Heart right ventricle (tissue), 16 donors: ENCODE results near the gene SLC16A1. TPM values are rescaled to one million over a fixed set of nuclear protein-coding genes. Genes with fewer than 3 reads are reported as not detected.

Source experiments
- ATAC-seq, 8 donors: fragments of 200-7000 bp; cut with Tn5 transposase; one replicate each; pipeline ENCODE4 v1.9.1; 2020; ENCODE audit warnings: mild to moderate bottlenecking in 8 of 8, moderate library complexity in 8 of 8, moderate number of reproducible peaks in 1 of 8
- DNase-seq, 2 donors: peaks; one replicate each; pipeline ENCODE4 v3.0.0-alpha.2; 2020
- H3K27ac ChIP-seq, 10 donors: fragments of 200-600 bp; sonication (generic) in 2 of 10; one replicate each; pipeline versions ENCODE4 v1.5.0 to v1.8.0; 2020 to 2022; ENCODE audit warnings: mild to moderate bottlenecking in 3 of 10
- H3K27me3 ChIP-seq, 7 donors: fragments of 200-600 bp; one replicate each; pipeline ENCODE4 v1.8.0; 2021 to 2022; ENCODE audit warnings: mild to moderate bottlenecking in 2 of 7
- H3K36me3 ChIP-seq, 9 donors: fragments of 200-600 bp; sonication (generic) in 1 of 9; one replicate each; pipeline versions ENCODE4 v1.5.0 to v1.8.0; 2020 to 2022; ENCODE audit warnings: mild to moderate bottlenecking in 2 of 9
- H3K4me1 ChIP-seq, 9 donors: fragments of 200-600 bp; sonication (generic) in 1 of 9; one replicate each; pipeline versions ENCODE4 v1.5.0 to v1.8.0; 2020 to 2022; ENCODE audit warnings: mild to moderate bottlenecking in 4 of 9
- H3K4me3 ChIP-seq, 10 donors: fragments of 200-600 bp; sonication (generic) in 2 of 10; one replicate each; pipeline versions ENCODE4 v1.5.0 to v1.8.0; 2020 to 2022; ENCODE audit warnings: mild to moderate bottlenecking in 7 of 10, moderate library complexity in 2 of 10
- H3K9me3 ChIP-seq, 11 donors: fragments of 200-600 bp in 10 of 11; sonication (generic) in 2 of 11; one replicate each; pipeline versions ENCODE4 v1.5.0 to v1.8.0; 2013 to 2022; ENCODE audit warnings: mild to moderate bottlenecking in 2 of 11, control low read depth in 1 of 11, moderate library complexity in 1 of 11
- whole genome bisulfite sequencing, 2 donors: extraction: QIAGEN DNeasy Blood & Tissue Kit; methylation state at CpG; one replicate each; pipeline ENCODE4 v1.1.7; 2013; ENCODE audit warnings: inconsistent platforms in 1 of 2; 5-methylcytosine and 5-hydroxymethylcytosine counted together
- intact Hi-C, 10 donors: fragments of 100-400 bp; cut with DNase I; formaldehyde crosslinking; loops; one replicate each; pipeline versions ENCODE4 v1.11.1 to v1.14.2; 2022
- polyA plus RNA-seq, 2 donors: library from polyadenylated mRNA; stranded (reverse); fragments of 200-250 nt; gene quantifications; one replicate each; pipeline ENCODE4 v1.2.3, GENCODE V29; 2013
- total RNA-seq, 10 donors: library from RNA; stranded (reverse); fragmentation: NEBNext Ultra II Directional in 3 of 10; extraction: Animal tissue kit (Norgen Biotek cat#: 25700) in 3 of 10; gene quantifications; one replicate each; pipeline versions ENCODE4 v1.2.1 to v1.2.4, GENCODE V29; 2021 to 2023
- TF ChIP-seq, protein P1 (sequence below), 9 donors: fragments of 200-600 bp; sonication (generic) in 2 of 9; IDR thresholded peaks; one replicate each; pipeline versions ENCODE4 v1.5.0 to v1.8.0; 2021 to 2022; ENCODE audit warnings: antibody characterized with exemption in 9 of 9, mild to moderate bottlenecking in 5 of 9, moderate library complexity in 1 of 9
- donor health status: Arrhythmogenic right ventricular cardiomyopathy.
- donor health status: ischemic (EF 13 %, LVEDD 7.1; RV severe dilation, severe dysfunction).
- donor health status: healthy with polysubstance abuse.
- donor health status: DM: no; HTN: yes; CAD: no.
- donor health status: DM: no; HTN: no; CAD: no.
- donor health status: ischemic (EF 25% LVEDD 6.9; RV normal size, moderate dysfunction).
- donor health status: ischemic (EF 25% LVEDD 5.7; RV mildly dilated, moderate dysfunction).
- donor health status: healthy.
- donor health status: DM: yes; HTN: yes; CAD: no.
- donor health status: Ischemic cardiomyopathy.
- donor health status: ischemic (EF 35%, LVEDD 5.7; RV mildly dilated, moderate dysfunction).
- donor health status: nonischemic (EF 11% LVEDD 7.7; RV severe dilation, severe dysfunction).
- donor health status: DM: yes; HTN: yes; CAD: no.
- donor health status: PGD.
- donor health status: ischemic (EF 29% LVEDD 5.4; RV normal size, mild dysfunction).
- donor health status: nonischemic (EF 23%, LVEDD 6.1; RV moderate dilation, normal function).

SLC16A1 gene
- total and polyA plus RNA-seq, 12 donors = 43.9 to 193 (median 148) TPM

- Histone ChIP-seq H3K27me3 (no peaks in the 10 kb centered on the region), H3K4me3 (no peak overlapping the region), H3K36me3 (no peaks in the 10 kb centered on the region), H3K27ac (no peak overlapping the region), H3K9me3 (no peaks in the 10 kb centered on the region), H3K4me1 (no peaks in the 10 kb centered on the region)
- DNase-seq (no peak), ATAC-seq (no peak)
- intact Hi-C loops = no loop called here
- 97% methylated on average over 5 of the region's 5 CpGs for WGBS, 2 donors
- TF ChIP-seq, protein P1, sequence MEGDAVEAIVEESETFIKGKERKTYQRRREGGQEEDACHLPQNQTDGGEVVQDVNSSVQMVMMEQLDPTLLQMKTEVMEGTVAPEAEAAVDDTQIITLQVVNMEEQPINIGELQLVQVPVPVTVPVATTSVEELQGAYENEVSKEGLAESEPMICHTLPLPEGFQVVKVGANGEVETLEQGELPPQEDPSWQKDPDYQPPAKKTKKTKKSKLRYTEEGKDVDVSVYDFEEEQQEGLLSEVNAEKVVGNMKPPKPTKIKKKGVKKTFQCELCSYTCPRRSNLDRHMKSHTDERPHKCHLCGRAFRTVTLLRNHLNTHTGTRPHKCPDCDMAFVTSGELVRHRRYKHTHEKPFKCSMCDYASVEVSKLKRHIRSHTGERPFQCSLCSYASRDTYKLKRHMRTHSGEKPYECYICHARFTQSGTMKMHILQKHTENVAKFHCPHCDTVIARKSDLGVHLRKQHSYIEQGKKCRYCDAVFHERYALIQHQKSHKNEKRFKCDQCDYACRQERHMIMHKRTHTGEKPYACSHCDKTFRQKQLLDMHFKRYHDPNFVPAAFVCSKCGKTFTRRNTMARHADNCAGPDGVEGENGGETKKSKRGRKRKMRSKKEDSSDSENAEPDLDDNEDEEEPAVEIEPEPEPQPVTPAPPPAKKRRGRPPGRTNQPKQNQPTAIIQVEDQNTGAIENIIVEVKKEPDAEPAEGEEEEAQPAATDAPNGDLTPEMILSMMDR (IDR thresholded peaks at IDR 0.05) = no peak
Observed at GRCh38 chr1:112866981-112867380, 89.0 kb downstream of the SLC16A1 start.

- ATAC-seq = no peak
- no peaks in the 10 kb centered on the region for H3K9me3 ChIP-seq
- H3K27ac ChIP-seq = no peak overlapping the region
- H3K36me3 ChIP-seq = no peaks in the 10 kb centered on the region
- 96 to 97% methylated on average over 2 of the region's 2 CpGs for WGBS, 2 donors
- intact Hi-C loops = no loop called here
- TF ChIP-seq, protein P1 (IDR thresholded peaks at IDR 0.05) = no peak
- H3K4me1 ChIP-seq = no peaks in the 10 kb centered on the region
- no peaks in the 10 kb centered on the region for H3K27me3 ChIP-seq
- no peak for DNase-seq
- no peak overlapping the region for H3K4me3 ChIP-seq
Observed at GRCh38 chr1:112866151-112866550, 89.8 kb downstream of the SLC16A1 start.

DNA sequence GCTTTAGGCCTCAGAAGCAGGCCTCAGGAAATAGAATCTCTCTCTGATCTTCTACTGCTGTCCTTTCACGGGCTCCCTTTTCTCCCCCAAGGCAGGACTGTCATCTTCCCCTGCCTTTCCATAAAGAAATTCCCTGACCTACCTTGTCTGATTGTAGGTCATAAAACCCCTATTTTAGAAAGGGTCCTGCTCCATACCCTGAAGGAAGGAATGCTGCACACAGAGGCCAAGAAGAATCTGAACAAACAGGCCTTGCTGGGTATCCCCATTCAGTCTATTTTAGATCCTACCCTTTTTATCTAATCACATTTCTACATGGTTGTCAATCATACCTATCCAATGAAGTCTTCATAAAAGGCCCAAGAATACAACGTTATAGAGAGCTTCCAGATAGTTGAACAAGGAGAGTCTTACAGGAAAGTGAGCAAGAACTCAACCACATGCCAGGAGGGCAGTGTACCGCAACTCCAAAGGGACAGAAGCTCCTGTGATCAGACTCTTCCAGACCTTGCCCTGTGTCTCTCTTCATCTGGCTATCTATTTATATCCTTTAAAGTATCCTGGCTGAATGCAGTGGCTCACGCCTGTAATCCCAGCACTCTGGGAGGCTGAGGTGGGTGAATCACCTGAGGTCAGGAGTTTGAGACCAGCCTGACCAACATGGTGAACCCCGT is 93.1 kb downstream of the SLC16A1 start:
- no peaks in the 10 kb centered on the region for H3K27me3 ChIP-seq
- H3K27ac ChIP-seq = no peak overlapping the region
- H3K9me3 ChIP-seq = no peaks in the 10 kb centered on the region
- 77 to 81% methylated on average over 5 of the region's 5 CpGs for WGBS, 2 donors
- no peaks in the 10 kb centered on the region for H3K4me1 ChIP-seq
- H3K4me3 ChIP-seq = no peak overlapping the region
- intact Hi-C loops = no loop called here
- TF ChIP-seq, protein P1 (IDR thresholded peaks at IDR 0.05) = no peak
- H3K36me3 ChIP-seq = no peaks in the 10 kb centered on the region
- ATAC-seq (no peak), DNase-seq (no peak)

Other genes with a start within 250 kb of the SLC16A1 start
- gene RHOC, start 249.1 kb downstream of the SLC16A1 start, total RNA-seq = 100 to 1,000 TPM; 115 to 225 (median 158) TPM
- gene RHOC, start 249.1 kb downstream of the SLC16A1 start, polyA plus RNA-seq = 100 to 1,000 TPM; 156 to 408 TPM
- 10 to 100 TPM in 1 of 10 donors, 1 to 10 TPM in 9; 5.8 to 11.0 (median 8.5) TPM for gene PPM1J, start 240.9 kb downstream of the SLC16A1 start, total RNA-seq
- gene PPM1J, start 240.9 kb downstream of the SLC16A1 start, polyA plus RNA-seq = 1 to 10 TPM; 2.4 to 8.4 TPM
- 10 to 100 TPM in 2 of 10 donors, 1 to 10 TPM in 8; 7.8 to 11.3 (median 8.5) TPM for gene LRIG2, start 117.0 kb upstream of the SLC16A1 start, total RNA-seq
- 1 to 10 TPM; 3.0 to 4.8 TPM for gene LRIG2, start 117.0 kb upstream of the SLC16A1 start, polyA plus RNA-seq